ENCODE results near the gene AKR1C3.

AKR1C3 gene

GRCh38 chr10:5155951-5156350 lies 61.7 kb downstream of the AKR1C3 start:
- no peak for TF ChIP-seq GATA3 (IDR thresholded peaks at IDR 0.05; ENCODE audit: low read depth, low read length)
- TF ChIP-seq GATA2 (IDR thresholded peaks at IDR 0.05; ENCODE audit: low read depth, low read length) = no peak
